ENCODE measurements around the gene CPHXL2. TPM values are rescaled to one million over a fixed set of nuclear protein-coding genes. Genes with fewer than 3 reads are reported as not detected.

The CPHXL2 gene
- total RNA-seq, 6 experiments from 2014 or later = not detected

DNA sequence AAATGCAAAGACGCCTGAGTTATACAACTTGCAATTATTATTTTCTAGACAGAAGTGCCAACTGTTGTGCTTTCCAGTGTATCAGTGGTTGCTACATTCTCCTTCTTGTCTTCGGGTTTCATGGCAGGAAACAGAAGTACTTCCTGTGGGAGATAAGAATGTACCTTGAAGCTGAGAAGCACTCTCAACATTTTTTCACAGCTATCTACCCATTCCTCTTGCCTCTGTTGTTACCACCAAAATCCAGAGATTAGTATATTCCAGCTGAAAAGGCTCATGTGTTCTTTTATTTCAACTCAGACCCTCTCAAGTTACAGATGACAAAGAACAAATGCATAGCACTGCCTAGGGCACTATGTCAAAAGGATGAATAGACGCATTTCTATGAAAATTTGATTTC, 49.0 kb downstream of the CPHXL2 start:
- Histone ChIP-seq H3K27ac (no peak overlapping the region), H3K27me3 (no peaks in the 10 kb centered on the region), H3K4me3 (no peak overlapping the region), H3K9me3 (no peaks in the 10 kb centered on the region), H3K4me1 (no peaks in the 10 kb centered on the region), H3K36me3 (peaks cover 4 to 71% (median 30%) of the 10 kb centered on the region in 4 donors)
- 42% methylated on average over 3 of the region's 3 CpGs for WGBS (ENCODE audit: insufficient coverage, low coverage, low lambda C conversion rate, missing lambda C conversion rate)
- TF ChIP-seq POLR2A (IDR thresholded peaks at IDR 0.05) = no peak
- TF ChIP-seq, protein P1, sequence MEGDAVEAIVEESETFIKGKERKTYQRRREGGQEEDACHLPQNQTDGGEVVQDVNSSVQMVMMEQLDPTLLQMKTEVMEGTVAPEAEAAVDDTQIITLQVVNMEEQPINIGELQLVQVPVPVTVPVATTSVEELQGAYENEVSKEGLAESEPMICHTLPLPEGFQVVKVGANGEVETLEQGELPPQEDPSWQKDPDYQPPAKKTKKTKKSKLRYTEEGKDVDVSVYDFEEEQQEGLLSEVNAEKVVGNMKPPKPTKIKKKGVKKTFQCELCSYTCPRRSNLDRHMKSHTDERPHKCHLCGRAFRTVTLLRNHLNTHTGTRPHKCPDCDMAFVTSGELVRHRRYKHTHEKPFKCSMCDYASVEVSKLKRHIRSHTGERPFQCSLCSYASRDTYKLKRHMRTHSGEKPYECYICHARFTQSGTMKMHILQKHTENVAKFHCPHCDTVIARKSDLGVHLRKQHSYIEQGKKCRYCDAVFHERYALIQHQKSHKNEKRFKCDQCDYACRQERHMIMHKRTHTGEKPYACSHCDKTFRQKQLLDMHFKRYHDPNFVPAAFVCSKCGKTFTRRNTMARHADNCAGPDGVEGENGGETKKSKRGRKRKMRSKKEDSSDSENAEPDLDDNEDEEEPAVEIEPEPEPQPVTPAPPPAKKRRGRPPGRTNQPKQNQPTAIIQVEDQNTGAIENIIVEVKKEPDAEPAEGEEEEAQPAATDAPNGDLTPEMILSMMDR (IDR thresholded peaks at IDR 0.05) = no peak
- intact Hi-C loops (cut with DNase I) = no loop called here
- no peak for ATAC-seq
- DNase-seq = no peak

DNA sequence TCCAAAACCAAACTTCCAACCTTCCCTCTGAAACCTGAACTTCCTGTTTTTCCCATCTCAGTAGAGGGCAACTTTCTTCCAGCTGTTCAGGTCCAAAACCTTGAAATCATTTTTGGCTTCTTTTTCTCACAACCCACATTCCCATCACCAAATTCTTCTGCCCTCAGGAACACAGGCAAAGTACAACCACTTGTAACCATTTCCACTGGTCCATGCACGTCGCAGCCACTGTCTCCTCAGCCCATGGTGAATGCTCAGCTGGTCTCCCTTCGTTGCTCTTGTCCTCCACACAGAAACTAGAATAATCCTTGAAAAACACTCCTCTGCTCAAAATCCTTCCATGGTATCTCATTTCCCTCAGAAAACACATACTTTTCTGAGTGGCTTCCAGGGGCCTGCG, 50.0 kb downstream of the CPHXL2 start:
- no peak for DNase-seq
- intact Hi-C loops (cut with DNase I) = no loop called here
- no peaks in the 10 kb centered on the region for H3K27me3 ChIP-seq
- 88% methylated on average over 4 of the region's 4 CpGs for WGBS (ENCODE audit: insufficient coverage, low coverage, low lambda C conversion rate, missing lambda C conversion rate)
- no peak overlapping the region for H3K27ac ChIP-seq
- no peak overlapping the region for H3K4me3 ChIP-seq
- TF ChIP-seq, protein P1 (IDR thresholded peaks at IDR 0.05) = no peak
- TF ChIP-seq POLR2A (IDR thresholded peaks at IDR 0.05) = no peak
- ATAC-seq = no peak
- peaks cover 2 to 61% (median 25%) of the 10 kb centered on the region in 4 donors for H3K36me3 ChIP-seq
- peaks cover 0 to 8% (median 4%) of the 10 kb centered on the region in 4 donors for H3K4me1 ChIP-seq
- H3K9me3 ChIP-seq = no peaks in the 10 kb centered on the region

DNA sequence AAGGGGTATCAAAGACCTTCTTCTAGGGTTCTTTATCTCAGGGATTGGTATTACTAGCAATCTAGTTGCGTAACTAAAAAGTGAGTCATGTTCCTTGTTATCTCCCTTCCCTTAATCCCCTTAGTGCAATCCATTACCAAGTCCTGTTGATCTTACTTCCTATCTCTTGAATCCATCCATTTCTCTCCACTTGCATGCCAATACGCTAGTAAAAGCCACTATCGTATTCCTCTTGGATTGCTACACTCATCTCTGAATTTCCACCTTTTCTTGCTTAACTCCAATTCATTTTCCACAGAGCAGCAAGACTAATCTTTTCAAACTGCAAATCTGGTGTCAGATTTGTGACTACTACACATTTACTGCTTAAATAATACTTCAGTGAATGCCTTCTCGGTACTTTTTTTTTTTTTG, 51.9 kb downstream of the CPHXL2 start:
- H3K4me1 ChIP-seq = peaks cover 0 to 11% (median 4%) of the 10 kb centered on the region in 4 donors
- H3K36me3 ChIP-seq = peaks cover 2 to 42% (median 14%) of the 10 kb centered on the region in 4 donors
- H3K27me3 ChIP-seq = no peaks in the 10 kb centered on the region
- no peak overlapping the region for H3K27ac ChIP-seq
- DNase-seq = no peak
- ATAC-seq = no peak
- TF ChIP-seq, protein P1 (IDR thresholded peaks at IDR 0.05) = no peak
- TF ChIP-seq POLR2A (IDR thresholded peaks at IDR 0.05) = no peak
- H3K4me3 ChIP-seq = no peak overlapping the region
- WGBS (ENCODE audit: insufficient coverage, low coverage, low lambda C conversion rate, missing lambda C conversion rate) = 72% methylated on average over 4 of the region's 4 CpGs
- intact Hi-C loops (cut with DNase I) = no loop called here
- H3K9me3 ChIP-seq = no peaks in the 10 kb centered on the region

DNA sequence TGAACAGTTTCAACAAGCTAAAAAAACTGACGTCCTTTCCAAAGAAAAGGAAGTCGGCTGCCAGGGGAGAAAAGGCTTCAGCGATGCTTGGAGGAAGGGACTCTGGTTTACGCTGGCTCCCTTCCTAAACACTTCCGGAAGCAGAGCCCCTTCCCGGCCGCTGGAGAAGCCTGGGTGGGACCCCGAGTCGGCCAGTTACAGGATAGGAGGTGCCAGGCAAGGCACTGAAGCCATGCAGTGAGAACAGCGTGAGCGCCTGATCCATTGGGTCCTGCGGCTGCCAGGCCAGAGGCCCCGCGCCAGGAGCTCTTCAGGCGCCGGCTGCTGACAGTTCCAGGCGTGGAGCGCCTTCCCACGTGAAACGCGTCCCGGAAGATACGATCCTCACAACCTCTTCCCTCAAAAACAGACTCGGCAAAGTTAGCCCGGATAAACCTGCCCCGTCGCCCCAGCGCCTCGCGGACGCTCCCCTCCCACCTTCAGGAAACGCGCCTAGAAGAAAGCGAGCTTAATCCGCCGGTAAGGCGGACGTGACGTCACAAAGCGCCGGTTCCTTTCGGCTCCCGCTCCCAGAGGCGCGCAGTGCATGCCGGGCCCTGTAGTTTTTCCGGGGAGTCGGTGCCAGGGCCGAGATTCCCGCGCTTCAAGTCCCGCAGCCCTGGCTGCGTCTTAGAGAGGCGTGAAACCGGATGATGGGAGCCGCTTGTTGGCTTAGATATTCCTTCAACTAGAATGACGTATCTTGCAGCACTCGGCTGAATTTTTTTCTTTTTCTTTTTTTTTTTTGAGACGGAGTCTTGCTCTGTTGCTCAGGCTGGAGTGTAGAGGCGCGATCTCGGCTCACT, 53.8 kb downstream of the CPHXL2 start, which contains the start of gene ADAT1:
ADAT1 (minus strand) TSS at position 521 of the 845 bp plus-strand sequence. CDS start 2,482 bp downstream, outside the sequence.
- H3K27me3 ChIP-seq = no peaks in the 10 kb centered on the region
- peak; percentile 95 to 97 (median 96) for ATAC-seq
- H3K9me3 ChIP-seq = no peaks in the 10 kb centered on the region
- H3K27ac ChIP-seq = peak within 1 kb of the TSS; percentile 62 to 90 (median 81)
- peaks cover 0 to 11% (median 4%) of the 10 kb centered on the region in 4 donors for H3K4me1 ChIP-seq
- H3K4me3 ChIP-seq = peak within 1 kb of the TSS; percentile 71 to 86 (median 85)
- intact Hi-C loops (cut with DNase I) = no loop called here
- TF ChIP-seq POLR2A (IDR thresholded peaks at IDR 0.05) = peak; percentile 78
- TF ChIP-seq, protein P1 (IDR thresholded peaks at IDR 0.05) = no peak
- DNase-seq = peak; percentile 98 to 99 (median 99)
- peaks cover 0 to 28% (median 6%) of the 10 kb centered on the region in 4 donors for H3K36me3 ChIP-seq
- 2% methylated on average over 41 of the region's 62 CpGs for WGBS (ENCODE audit: insufficient coverage, low coverage, low lambda C conversion rate, missing lambda C conversion rate)
